Fibroblast of villous mesenchyme (primary cell): ENCODE data around the gene FKBP2. TPM values are rescaled to one million over a fixed set of nuclear protein-coding genes. Genes with fewer than 3 reads are reported as not detected.

Experiments
- DNase-seq: peaks from one replicate; pipeline ENCODE4 v3.0.0-alpha.2; 2010; ENCODE audit warnings: low read depth
- H3K4me3 ChIP-seq: 2 replicates; pipeline ENCODE4 v1.5.1; 2011; ENCODE audit warnings: low read depth, mild to moderate bottlenecking, low read length
- CTCF ChIP-seq: IDR thresholded peaks from 2 replicates; pipeline ENCODE4 v1.5.1; 2012; ENCODE audit warnings: low read depth, mild to moderate bottlenecking, low read length; ENCODE audit not compliant: insufficient read depth
- total RNA-seq: library from RNA; depleted of rRNA; stranded (reverse); fragments of >200 nt; gene quantifications from 2 replicates; pipeline ENCODE4 v1.2.3, GENCODE V29; 2012

FKBP2 gene
- total RNA-seq, 1 donor = 47.5 TPM

GRCh38 chr11:64234647-64235379 is 6.1 kb upstream of the FKBP2 start:
- no peak for DNase-seq
- no peak for TF ChIP-seq CTCF
- peak overlapping the region; percentile 68 for H3K4me3 ChIP-seq

DNA sequence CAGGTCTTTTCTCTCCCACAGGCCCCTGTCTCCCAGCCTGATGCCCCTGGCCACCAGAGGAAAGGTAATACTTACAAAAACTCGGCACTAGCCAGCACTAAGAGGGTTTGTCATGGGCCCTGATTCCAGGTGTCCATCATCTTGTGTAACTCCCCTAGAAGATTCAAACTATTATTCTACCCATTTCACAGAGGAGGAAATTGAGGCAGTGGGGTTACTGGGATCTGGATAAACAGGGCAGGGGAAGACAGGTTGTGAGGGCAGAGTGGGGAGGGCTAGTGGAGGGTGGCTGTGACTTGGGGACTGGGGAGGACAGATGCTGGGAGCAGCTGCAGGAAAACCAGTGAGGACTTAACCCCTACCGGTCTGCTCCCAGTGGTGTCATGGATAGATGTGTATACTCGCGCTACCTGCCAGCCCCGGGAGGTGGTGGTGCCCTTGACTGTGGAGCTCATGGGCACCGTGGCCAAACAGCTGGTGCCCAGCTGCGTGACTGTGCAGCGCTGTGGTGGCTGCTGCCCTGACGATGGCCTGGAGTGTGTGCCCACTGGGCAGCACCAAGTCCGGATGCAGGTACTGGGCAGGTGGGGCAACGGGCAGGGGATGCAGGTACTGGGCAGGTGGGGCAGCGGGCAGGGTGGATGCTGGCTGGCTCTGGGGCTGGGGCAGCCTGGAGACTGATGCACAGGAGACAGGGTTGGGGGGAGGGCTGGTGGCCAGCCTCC is 5.3 kb upstream of the FKBP2 start:
- no peak for TF ChIP-seq CTCF
- no peak for DNase-seq
- H3K4me3 ChIP-seq = peak overlapping the region; percentile 68

DNA sequence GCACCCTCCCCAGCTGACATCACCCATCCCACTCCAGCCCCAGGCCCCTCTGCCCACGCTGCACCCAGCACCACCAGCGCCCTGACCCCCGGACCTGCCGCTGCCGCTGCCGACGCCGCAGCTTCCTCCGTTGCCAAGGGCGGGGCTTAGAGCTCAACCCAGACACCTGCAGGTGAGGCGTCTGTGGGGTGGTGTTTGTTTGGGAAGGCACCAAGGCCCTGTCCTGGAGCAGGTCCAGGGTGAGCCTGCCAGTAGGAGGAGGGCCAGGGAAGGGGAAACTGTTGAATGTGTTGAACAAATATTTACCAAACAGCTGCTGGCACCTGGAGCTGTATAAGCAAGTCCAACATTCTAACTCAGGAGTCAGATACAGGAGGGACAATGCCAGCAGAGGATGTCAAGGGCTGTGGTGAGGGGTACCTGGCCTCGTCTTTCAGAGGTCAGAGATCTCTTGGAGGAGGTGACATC is 3.4 kb upstream of the FKBP2 start:
- no peak for TF ChIP-seq CTCF
- no peak overlapping the region for H3K4me3 ChIP-seq

GRCh38 chr11:64238076-64238475 is 2.8 kb upstream of the FKBP2 start:
- no peak overlapping the region for H3K4me3 ChIP-seq
- TF ChIP-seq CTCF = no peak
- DNase-seq = no peak

More for the DNA sequence above, 3.4 kb upstream of the FKBP2 start:
- no peak for DNase-seq

- H3K4me3 ChIP-seq = no peak overlapping the region
- no peak for TF ChIP-seq CTCF
- DNase-seq = no peak
Measured at GRCh38 chr11:64238999-64239398, 1.9 kb upstream of the FKBP2 start.

GRCh38 chr11:64239662-64240434 is 1.0 kb upstream of the FKBP2 start:
- H3K4me3 ChIP-seq = peak overlapping the region; percentile 82
- no peak for DNase-seq
- TF ChIP-seq CTCF = no peak
